Omental fat pad (tissue), 4 donors: ENCODE data around the gene APBA2. TPM values are rescaled to one million over a fixed set of nuclear protein-coding genes. Genes with fewer than 3 reads are reported as not detected.

ENCODE experiments used
- ATAC-seq: fragments of 150-250 bp; one replicate; pipeline ENCODE4 v1.9.1; 2016; ENCODE audit warnings: mild to moderate bottlenecking, moderate library complexity; ENCODE audit not compliant: low FRiP score
- DNase-seq: peaks from one replicate; pipeline ENCODE4 v3.0.0-alpha.2; 2019; ENCODE audit warnings: low spot score
- total RNA-seq, 4 donors: library from RNA; depleted of rRNA; stranded (reverse); fragments of >200 nt; gene quantifications; one replicate each; pipeline ENCODE4 v1.1.0, GENCODE V29; 2016
- TF ChIP-seq, protein P1 (sequence below), 3 donors: fragments of 450-650 bp; IDR thresholded peaks; one replicate each; pipeline ENCODE4 v1.5.1; 2016 to 2017; ENCODE audit warnings: antibody characterized with exemption in 3 of 3, mild to moderate bottlenecking in 3 of 3, moderate library complexity in 2 of 3

The APBA2 gene
- total RNA-seq, 4 donors from 2014 or later = 0.93 to 4.3 (median 2.6) TPM

DNA sequence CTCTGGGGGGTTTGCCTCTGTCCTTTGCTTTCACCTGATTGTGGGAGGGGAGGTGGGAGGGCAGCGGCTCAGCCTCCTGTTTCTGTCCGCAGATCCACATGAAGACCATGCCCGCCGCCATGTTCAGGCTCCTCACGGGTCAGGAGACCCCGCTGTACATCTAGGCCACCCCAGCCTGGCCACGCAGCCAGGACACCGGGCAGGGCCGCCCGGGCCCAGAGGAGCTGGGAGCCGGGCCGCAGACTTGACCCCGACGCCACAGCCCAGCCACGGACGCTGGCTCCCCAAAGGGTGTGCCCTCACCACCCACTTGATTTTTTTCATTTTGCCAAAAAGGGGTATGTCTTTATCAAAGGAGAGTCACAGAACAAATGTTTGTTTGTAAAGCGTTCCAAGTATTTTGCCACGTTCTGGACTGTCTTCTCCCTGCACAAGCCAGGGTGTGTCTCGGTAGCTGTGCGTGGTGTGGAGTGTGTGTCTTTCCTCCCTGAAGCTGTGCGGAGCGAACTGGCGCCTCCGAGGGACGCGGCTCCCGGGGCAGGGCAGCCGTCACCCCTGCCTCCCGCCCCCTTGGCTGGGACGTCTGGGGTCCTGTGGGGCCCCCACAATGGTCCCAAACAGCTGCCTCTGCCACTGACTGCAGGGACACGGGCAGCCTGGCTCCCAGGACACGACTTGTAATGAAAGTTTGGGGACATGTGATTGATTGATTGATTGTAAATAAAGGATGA lies 231.4 kb downstream of the APBA2 start:
- ATAC-seq = no peak
- DNase-seq = no peak
- TF ChIP-seq, protein P1, sequence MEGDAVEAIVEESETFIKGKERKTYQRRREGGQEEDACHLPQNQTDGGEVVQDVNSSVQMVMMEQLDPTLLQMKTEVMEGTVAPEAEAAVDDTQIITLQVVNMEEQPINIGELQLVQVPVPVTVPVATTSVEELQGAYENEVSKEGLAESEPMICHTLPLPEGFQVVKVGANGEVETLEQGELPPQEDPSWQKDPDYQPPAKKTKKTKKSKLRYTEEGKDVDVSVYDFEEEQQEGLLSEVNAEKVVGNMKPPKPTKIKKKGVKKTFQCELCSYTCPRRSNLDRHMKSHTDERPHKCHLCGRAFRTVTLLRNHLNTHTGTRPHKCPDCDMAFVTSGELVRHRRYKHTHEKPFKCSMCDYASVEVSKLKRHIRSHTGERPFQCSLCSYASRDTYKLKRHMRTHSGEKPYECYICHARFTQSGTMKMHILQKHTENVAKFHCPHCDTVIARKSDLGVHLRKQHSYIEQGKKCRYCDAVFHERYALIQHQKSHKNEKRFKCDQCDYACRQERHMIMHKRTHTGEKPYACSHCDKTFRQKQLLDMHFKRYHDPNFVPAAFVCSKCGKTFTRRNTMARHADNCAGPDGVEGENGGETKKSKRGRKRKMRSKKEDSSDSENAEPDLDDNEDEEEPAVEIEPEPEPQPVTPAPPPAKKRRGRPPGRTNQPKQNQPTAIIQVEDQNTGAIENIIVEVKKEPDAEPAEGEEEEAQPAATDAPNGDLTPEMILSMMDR (IDR thresholded peaks at IDR 0.05) = no peak

DNA sequence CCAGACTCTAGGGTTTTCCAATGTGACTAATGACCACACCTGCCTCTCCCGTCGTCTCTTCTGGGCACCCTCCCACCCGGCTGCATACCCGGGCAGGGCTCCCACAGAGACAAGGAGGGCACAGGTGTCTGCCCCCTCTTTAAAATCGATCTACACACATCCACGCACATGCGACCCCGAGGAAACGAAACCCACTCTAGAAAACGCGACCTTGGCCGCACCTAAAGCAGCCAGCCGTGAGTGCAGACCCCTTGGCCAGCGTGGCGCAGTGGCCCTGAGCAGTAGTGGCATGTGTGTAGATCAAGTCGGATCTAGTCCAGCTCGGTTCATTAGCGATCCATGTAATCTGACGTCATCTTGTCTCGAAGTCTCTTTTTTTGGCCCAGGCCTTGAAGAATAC lies 232.0 kb downstream of the APBA2 start:
- TF ChIP-seq, protein P1 (IDR thresholded peaks at IDR 0.05) = no peak
- DNase-seq = no peak
- no peak for ATAC-seq

DNA sequence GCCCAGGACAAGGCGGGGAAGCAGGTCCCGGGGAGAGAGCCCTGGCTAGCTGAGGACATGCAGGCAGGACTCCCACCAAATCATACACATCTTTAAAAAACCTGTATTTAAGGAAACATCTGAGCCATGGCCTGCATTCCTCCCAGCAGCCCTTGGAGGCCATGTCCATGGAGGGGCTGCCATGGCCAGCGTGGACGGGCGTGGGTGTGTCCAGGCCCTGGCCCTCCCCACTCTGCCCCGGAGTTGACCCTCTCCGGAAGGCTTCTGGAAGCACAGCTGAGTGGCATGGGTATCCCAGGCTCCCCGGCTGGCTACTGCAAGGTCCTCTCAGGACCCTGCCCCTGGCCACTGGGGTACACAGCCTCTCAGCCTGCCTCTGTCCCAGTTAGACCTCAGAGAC lies 234.1 kb downstream of the APBA2 start:
- ATAC-seq = no peak

DNA sequence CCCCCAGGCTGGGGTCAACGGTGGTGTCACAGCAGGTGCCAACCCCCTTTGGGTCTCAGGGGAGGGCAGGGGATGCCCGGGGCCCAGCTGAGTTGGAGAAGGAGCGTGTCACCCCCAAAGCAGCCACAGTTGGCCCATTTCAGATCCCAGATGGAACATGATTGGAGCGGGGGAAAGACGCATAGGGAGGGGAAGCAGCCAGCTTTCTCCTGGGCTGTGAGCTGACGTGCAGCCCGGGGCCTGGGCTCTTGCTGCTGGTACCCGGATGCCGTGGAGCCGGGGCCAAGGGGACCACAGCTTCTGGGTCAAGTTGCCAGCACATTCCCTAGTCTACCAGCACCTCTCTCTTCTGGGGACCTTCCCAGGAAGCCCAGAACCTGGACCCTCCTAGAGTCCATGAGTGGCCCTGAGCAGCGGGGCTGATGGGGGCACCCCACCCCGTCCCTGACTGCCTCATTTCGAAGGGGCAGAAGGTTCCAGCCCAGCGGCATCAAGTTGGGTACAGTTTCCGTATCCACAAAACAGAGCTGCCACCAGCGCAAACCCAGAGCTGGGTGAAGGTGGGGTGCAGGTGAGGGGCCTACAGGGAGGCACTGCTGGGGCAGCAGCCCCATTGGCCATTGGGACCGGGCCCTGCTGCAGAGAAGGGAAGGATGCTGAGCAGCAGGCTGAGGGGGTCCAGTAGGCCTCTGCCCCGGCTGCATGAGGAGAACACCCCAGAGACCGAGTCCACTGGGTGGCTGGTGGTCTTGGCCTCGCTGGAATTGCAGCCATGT lies 235.0 kb downstream of the APBA2 start:
- TF ChIP-seq, protein P1 (IDR thresholded peaks at IDR 0.05) = no peak
- ATAC-seq (no peak), DNase-seq (no peak)

More for the DNA sequence above, 234.1 kb downstream of the APBA2 start:
- TF ChIP-seq, protein P1 (IDR thresholded peaks at IDR 0.05) = no peak
- DNase-seq = no peak

DNA sequence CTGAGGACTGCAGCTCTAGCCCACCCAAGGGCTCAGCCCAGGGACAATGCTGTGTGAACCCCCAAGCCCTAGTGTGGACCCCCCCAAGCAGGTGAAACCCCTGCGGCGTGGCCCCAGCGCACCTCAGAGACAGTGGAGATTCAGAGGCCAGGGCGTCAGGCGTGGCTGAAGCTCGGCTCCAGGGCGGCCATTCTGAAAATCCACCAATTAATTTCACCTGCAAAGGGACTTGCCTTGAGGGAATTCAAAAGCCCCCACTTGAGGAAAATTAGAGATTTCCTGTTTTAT lies 235.5 kb downstream of the APBA2 start:
- no peak for DNase-seq
- TF ChIP-seq, protein P1 (IDR thresholded peaks at IDR 0.05) = no peak
- ATAC-seq = no peak

DNA sequence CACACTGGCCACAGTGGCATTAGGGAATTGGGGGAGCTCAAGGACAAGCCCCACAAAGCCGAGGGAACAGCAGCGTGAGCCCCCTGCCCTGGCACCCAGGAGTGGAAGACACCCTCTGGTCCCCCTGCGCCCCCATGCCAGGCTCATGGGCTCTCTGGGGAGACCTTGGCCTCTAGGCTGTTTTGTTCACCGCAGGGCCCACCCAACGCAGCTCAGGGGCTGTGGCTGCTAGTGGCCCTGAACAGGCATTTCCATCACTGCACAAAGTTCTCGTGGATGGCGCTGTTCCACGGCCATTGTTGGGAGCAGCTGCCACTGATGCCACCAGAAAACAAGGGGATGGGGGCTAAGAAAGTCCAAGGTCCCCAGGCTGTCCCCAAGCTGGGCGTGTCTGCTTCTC lies 236.1 kb downstream of the APBA2 start:
- DNase-seq = no peak
- ATAC-seq = no peak
- TF ChIP-seq, protein P1 (IDR thresholded peaks at IDR 0.05) = no peak

DNA sequence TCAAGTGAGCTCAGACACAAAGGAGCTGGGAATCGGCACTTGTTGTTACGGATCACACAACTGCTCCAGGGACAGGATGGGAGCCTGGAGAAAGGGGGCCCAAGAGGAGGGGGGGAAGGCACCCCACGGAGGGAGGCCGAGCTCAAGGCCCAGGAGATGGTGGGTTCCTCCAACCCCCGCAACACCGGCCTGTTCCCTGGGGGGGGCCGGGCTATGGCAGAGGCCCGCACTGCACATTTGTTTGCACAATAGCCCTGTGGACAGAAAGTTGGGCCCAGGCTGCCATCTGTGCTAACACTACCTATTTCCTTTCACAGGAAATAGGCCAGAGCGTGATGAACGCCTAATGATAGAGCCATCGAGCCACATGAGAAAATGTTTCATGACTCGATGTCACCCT lies 236.7 kb downstream of the APBA2 start:
- ATAC-seq = no peak
- TF ChIP-seq, protein P1 (IDR thresholded peaks at IDR 0.05) = no peak
- DNase-seq = no peak
